K562 (cell line): ENCODE results near the gene NVL.

Source experiments
- BHLHE40 ChIP-seq: IDR thresholded peaks from 2 replicates; pipeline ENCODE4 v1.6.1; 2011; ENCODE audit warnings: low read length, improper control_type of control experiment
- CHD2 ChIP-seq: IDR thresholded peaks from 2 replicates; pipeline ENCODE4 v1.6.1; 2011; ENCODE audit warnings: low read depth, low read length
- CTBP1 ChIP-seq: fragments of 450-650 bp; IDR thresholded peaks from 2 replicates; pipeline ENCODE4 v1.6.1; 2016; ENCODE audit warnings: borderline replicate concordance
- CTCF ChIP-seq, 3 experiments: IDR thresholded peaks in 2 of 3; conservative IDR thresholded peaks in 1 of 3; 2 replicates each; pipeline ENCODE4 v1.5.1; 2011 to 2012; ENCODE audit warnings: low read length in 3 of 3, mild to moderate bottlenecking in 3 of 3, control low read depth in 2 of 3, improper control_type of control experiment in 1 of 3, inconsistent platforms in 1 of 3, low read depth in 1 of 3, mixed read lengths in 1 of 3, moderate library complexity in 1 of 3; ENCODE audit not compliant: insufficient read depth in 2 of 3
- EZH2 ChIP-seq: IDR thresholded peaks from 2 replicates; pipeline ENCODE4 v1.6.1; 2012; ENCODE audit warnings: low read depth, mild to moderate bottlenecking, inconsistent platforms, low read length, borderline replicate concordance
- FIP1L1 ChIP-seq: fragments of 200-400 bp; formaldehyde crosslinking; IDR thresholded peaks from 2 replicates; pipeline ENCODE4 v1.6.1; 2018; ENCODE audit warnings: mild to moderate bottlenecking, low read depth, low read length; ENCODE audit not compliant: poor library complexity, severe bottlenecking
- NR2F6 ChIP-seq: fragments of 450-650 bp; formaldehyde crosslinking; IDR thresholded peaks from 2 replicates; pipeline ENCODE4 v1.4.0; 2020; ENCODE audit warnings: mild to moderate bottlenecking
- RAD21 ChIP-seq, 2 experiments: fragments of 250-450 bp in 1 of 2; fragments of 450-650 bp in 1 of 2; sonication (Bioruptor Pico) in 1 of 2; formaldehyde crosslinking in 1 of 2; IDR thresholded peaks in 1 of 2; conservative IDR thresholded peaks in 1 of 2; 2 replicates each; pipeline versions ENCODE4 v1.4.0 to v1.8.0; 2020 to 2022; ENCODE audit warnings: mild to moderate bottlenecking in 2 of 2, moderate library complexity in 1 of 2
- STAT5A ChIP-seq: IDR thresholded peaks from 2 replicates; pipeline ENCODE4 v1.6.1; 2012; ENCODE audit warnings: low read length, inconsistent platforms, borderline replicate concordance
- YBX1 ChIP-seq: fragments of 450-650 bp; IDR thresholded peaks from 2 replicates; pipeline ENCODE4 v1.7.1; 2016; ENCODE audit warnings: mild to moderate bottlenecking
- ZBTB43 ChIP-seq: sonication (generic); formaldehyde crosslinking; IDR thresholded peaks from 2 replicates; pipeline ENCODE4 v1.8.0; 2023; ENCODE audit warnings: mild to moderate bottlenecking, missing genetic modification reagents
- ZFP30 ChIP-seq: fragments of 250-450 bp; sonication (Bioruptor Pico); IDR thresholded peaks from 2 replicates; pipeline ENCODE4 v1.8.0; 2022; ENCODE audit warnings: moderate library complexity, mild to moderate bottlenecking, inconsistent platforms, borderline replicate concordance
- ZNF431 ChIP-seq: sonication (generic); formaldehyde crosslinking; IDR thresholded peaks from 2 replicates; pipeline ENCODE4 v1.8.0; 2022; ENCODE audit warnings: mild to moderate bottlenecking, missing genetic modification reagents
- ZNF512 ChIP-seq: IDR thresholded peaks from 2 replicates; pipeline ENCODE4 v1.6.1; 2016; ENCODE audit warnings: missing genetic modification characterization, missing compliant biosample characterization

GRCh38 chr1:224252479-224252878 is 77.5 kb downstream of the NVL start:
- TF ChIP-seq EZH2 (no peak), RAD21 (CRISPR knock-in tag; conservative IDR thresholded peaks at IDR 0.05 in 1 of 2, IDR thresholded peaks at IDR 0.05 in 1 of 2) (no peak), CTBP1 (no peak), ZBTB43 (no peak), ZFP30 (CRISPR knock-in tag) (no peak), YBX1 (no peak), CTCF (IDR thresholded peaks at IDR 0.05 in 2 of 3, conservative IDR thresholded peaks at IDR 0.05 in 1 of 3; ENCODE audit: insufficient read depth in 2 of 3, low read depth in 1 of 3, low read length in 3 of 3) (no peak), STAT5A (no peak), CHD2 (no peak), NR2F6 (CRISPR knock-in tag) (no peak), FIP1L1 (no peak), ZNF512 (tag) (no peak), BHLHE40 (no peak), ZNF431 (CRISPR knock-in tag) (no peak)
